Spleen (tissue), 11 donors: ENCODE data around the gene GRM1. TPM values are rescaled to one million over a fixed set of nuclear protein-coding genes. Genes with fewer than 3 reads are reported as not detected.

Experiments
- DNase-seq: peaks from one replicate; pipeline ENCODE4 v3.0.0-alpha.2; 2020
- H3K27ac ChIP-seq, 8 donors: fragments of 200-600 bp; sonication (generic) in 7 of 8; 1 replicate in 4 of 8; 2 replicates in 4 of 8; pipeline versions ENCODE4 v1.5.0 to v1.8.0; 2016 to 2021; ENCODE audit warnings: inconsistent platforms in 4 of 8, mild to moderate bottlenecking in 4 of 8, moderate library complexity in 1 of 8
- H3K27me3 ChIP-seq, 7 donors: fragments of 200-600 bp; sonication (generic) in 6 of 7; replicated peaks in 1 of 7; 1 replicate in 4 of 7; 2 replicates in 3 of 7; pipeline versions ENCODE4 v1.5.0 to v1.8.0; 2016 to 2021; ENCODE audit warnings: inconsistent platforms in 3 of 7, mild to moderate bottlenecking in 1 of 7
- H3K36me3 ChIP-seq, 6 donors: fragments of 200-600 bp; sonication (generic) in 5 of 6; 1 replicate in 4 of 6; 2 replicates in 2 of 6; pipeline versions ENCODE4 v1.5.0 to v1.8.0; 2016 to 2021; ENCODE audit warnings: inconsistent platforms in 2 of 6
- H3K4me1 ChIP-seq, 6 donors: fragments of 200-600 bp; sonication (generic) in 5 of 6; 1 replicate in 3 of 6; 2 replicates in 3 of 6; pipeline versions ENCODE4 v1.5.0 to v1.8.0; 2016 to 2021; ENCODE audit warnings: inconsistent platforms in 3 of 6
- H3K4me3 ChIP-seq, 8 donors: fragments of 200-600 bp; sonication (generic) in 7 of 8; 1 replicate in 4 of 8; 2 replicates in 4 of 8; pipeline versions ENCODE4 v1.5.0 to v1.8.0; 2016 to 2021; ENCODE audit warnings: inconsistent platforms in 4 of 8, mild to moderate bottlenecking in 4 of 8, moderate library complexity in 2 of 8
- H3K9me3 ChIP-seq, 8 donors: fragments of 200-600 bp; sonication (generic) in 7 of 8; 1 replicate in 4 of 8; 2 replicates in 4 of 8; pipeline versions ENCODE4 v1.5.0 to v1.8.0; 2016 to 2021; ENCODE audit warnings: inconsistent platforms in 4 of 8
- CTCF ChIP-seq, 11 experiments: fragments of 200-600 bp in 7 of 11; fragments of 450-650 bp in 4 of 11; sonication (generic) in 4 of 11; IDR thresholded peaks in 8 of 11; conservative IDR thresholded peaks in 3 of 11; 1 replicate in 7 of 11; 2 replicates in 4 of 11; pipeline versions ENCODE4 v1.4.0 to v1.8.0; 2016 to 2021; ENCODE audit warnings: antibody characterized with exemption in 11 of 11, inconsistent platforms in 4 of 11, mild to moderate bottlenecking in 1 of 11
- POLR2A ChIP-seq, 3 donors: fragments of 450-650 bp; IDR thresholded peaks; one replicate each; pipeline ENCODE4 v1.5.1; 2017; ENCODE audit warnings: antibody characterized with exemption in 3 of 3, mild to moderate bottlenecking in 1 of 3
- POLR2AphosphoS5 ChIP-seq, 3 donors: sonication (generic); formaldehyde crosslinking; IDR thresholded peaks; one replicate each; pipeline ENCODE4 v1.5.1; 2017; ENCODE audit warnings: antibody characterized with exemption in 3 of 3
- WGBS, 5 donors: extraction: QIAGEN DNeasy Blood & Tissue Kit in 3 of 5; methylation state at CpG; one replicate each; pipeline versions ENCODE4 v1.1.5 to v1.1.7; 2013 to 2018; 5-methylcytosine and 5-hydroxymethylcytosine counted together
- intact Hi-C: fragments of 100-400 bp; cut with DNase I; formaldehyde crosslinking; loops from one replicate; pipeline ENCODE4 v1.15.0; 2023; ENCODE audit warnings: low total_unique reads
- polyA plus RNA-seq, 3 donors: library from polyadenylated mRNA; stranded (reverse); fragments of 200-250 nt; gene quantifications; one replicate each; pipeline ENCODE4 v1.2.1, GENCODE V29; 2013
- total RNA-seq, 7 donors: library from RNA; depleted of rRNA in 3 of 7; stranded (reverse); fragments of >200 nt in 3 of 7; fragmentation: NEBNext Ultra II Directional in 4 of 7; extraction: Animal tissue kit (Norgen Biotek cat#: 25700) in 4 of 7; gene quantifications; one replicate each; pipeline versions ENCODE4 v1.1.0 to v1.2.1, GENCODE V29; 2016 to 2021
- donor health status: healthy with polysubstance abuse.
- donor health status: DM: no; HTN: no; CAD: no; lungs with moderate emphysema.
- donor health status: DM: no; HTN: no; CAD: no.
- donor health status: Bipolar disorder and iron deficiency.
- donor health status: healthy.
- donor health status: DM: no; HTN: no; CAD: no.
- donor health status: DM: yes; HTN: yes; CAD: no.

The GRM1 gene
- total and polyA plus RNA-seq, 10 donors: under 0.01 to 0.19 (median 0.09) TPM; not detected in 3

- peaks cover 0 to 25% (median 2%) of the 10 kb centered on the region in 6 donors for H3K4me1 ChIP-seq
- no peak overlapping the region for H3K4me3 ChIP-seq
- H3K27ac ChIP-seq: peak overlapping the region in 3 of 8 donors; percentile 18 to 39 (median 38)
- no peak for DNase-seq
- intact Hi-C loops: no loop called here
- 52 to 69% (median 61%) methylated on average over 5 of the region's 5 CpGs for WGBS, 5 donors
- no peaks in the 10 kb centered on the region for H3K9me3 ChIP-seq
- TF ChIP-seq POLR2A (IDR thresholded peaks at IDR 0.05): no peak
- no peak for TF ChIP-seq POLR2AphosphoS5 (IDR thresholded peaks at IDR 0.05)
- no peak for TF ChIP-seq CTCF (IDR thresholded peaks at IDR 0.05 in 8 of 11, conservative IDR thresholded peaks at IDR 0.05 in 3 of 11)
- no peaks in the 10 kb centered on the region for H3K36me3 ChIP-seq
- H3K27me3 ChIP-seq: no peaks in the 10 kb centered on the region
Observed at GRCh38 chr6:146289816-146290588, 261.1 kb downstream of the GRM1 start.

- Histone ChIP-seq H3K9me3 (no peaks in the 10 kb centered on the region), H3K27me3 (no peaks in the 10 kb centered on the region), H3K27ac (peak overlapping the region in 3 of 8 donors; percentile 18 to 39 (median 38)), H3K36me3 (no peaks in the 10 kb centered on the region), H3K4me3 (no peak overlapping the region), H3K4me1 (peaks cover 0 to 25% (median 2%) of the 10 kb centered on the region in 6 donors)
- intact Hi-C loops: no loop called here
- WGBS, 5 donors: 75 to 89% (median 82%) methylated on average over 2 of the region's 2 CpGs
- no peak for TF ChIP-seq POLR2A (IDR thresholded peaks at IDR 0.05)
- TF ChIP-seq CTCF (IDR thresholded peaks at IDR 0.05 in 8 of 11, conservative IDR thresholded peaks at IDR 0.05 in 3 of 11): no peak
- no peak for TF ChIP-seq POLR2AphosphoS5 (IDR thresholded peaks at IDR 0.05)
- DNase-seq: no peak
Observed at GRCh38 chr6:146290589-146290901, 261.7 kb downstream of the GRM1 start.

- intact Hi-C loops: no loop called here
Observed at GRCh38 chr6:146292506-146292905, 263.6 kb downstream of the GRM1 start.

More at GRCh38 chr6:146292506-146292905, 263.6 kb downstream of the GRM1 start:
- H3K4me3 ChIP-seq: no peak overlapping the region
- H3K27me3 ChIP-seq: no peaks in the 10 kb centered on the region
- TF ChIP-seq POLR2A (IDR thresholded peaks at IDR 0.05) (no peak), CTCF (IDR thresholded peaks at IDR 0.05 in 8 of 11, conservative IDR thresholded peaks at IDR 0.05 in 3 of 11) (no peak), POLR2AphosphoS5 (IDR thresholded peaks at IDR 0.05) (no peak)
- H3K4me1 ChIP-seq: peaks cover 0 to 15% (median under 1%) of the 10 kb centered on the region in 6 donors
- no peak for DNase-seq
- WGBS, 5 donors: 92 to 97% (median 95%) methylated on average over 1 of the region's 1 CpG
- no peak overlapping the region for H3K27ac ChIP-seq
- H3K9me3 ChIP-seq: no peaks in the 10 kb centered on the region
- no peaks in the 10 kb centered on the region for H3K36me3 ChIP-seq
